Hepatocyte (in vitro differentiated cells): Measurements from ENCODE around the gene BUD31. TPM values are rescaled to one million over a fixed set of nuclear protein-coding genes. Genes with fewer than 3 reads are reported as not detected.

Source experiments
- DNase-seq: peaks from one replicate; pipeline ENCODE4 v3.0.0-alpha.2; 2016; ENCODE audit warnings: low spot score
- H2AFZ ChIP-seq: fragments of 200-600 bp; sonication (generic); 2 replicates; pipeline ENCODE4 v1.6.0; 2016; ENCODE audit warnings: antibody characterized with exemption, mild to moderate bottlenecking
- H3K27ac ChIP-seq: fragments of 200-600 bp; sonication (generic); 2 replicates; pipeline ENCODE4 v1.5.1; 2016; ENCODE audit warnings: mild to moderate bottlenecking
- H3K27me3 ChIP-seq: fragments of 200-600 bp; sonication (generic); 2 replicates; pipeline ENCODE4 v1.6.1; 2016
- H3K36me3 ChIP-seq: fragments of 200-600 bp; sonication (generic); replicated peaks from 2 replicates; pipeline ENCODE4 v1.5.1; 2016; ENCODE audit warnings: low read depth; ENCODE audit not compliant: insufficient read depth
- H3K4me1 ChIP-seq: fragments of 200-600 bp; sonication (generic); 2 replicates; pipeline ENCODE4 v1.5.1; 2016; ENCODE audit warnings: mild to moderate bottlenecking, moderate library complexity; ENCODE audit not compliant: insufficient read depth
- H3K4me2 ChIP-seq: fragments of 200-600 bp; sonication (generic); 2 replicates; pipeline ENCODE4 v1.6.0; 2016
- H3K4me3 ChIP-seq: fragments of 200-600 bp; sonication (generic); 2 replicates; pipeline ENCODE4 v1.5.1; 2016; ENCODE audit warnings: mild to moderate bottlenecking
- H3K79me2 ChIP-seq: fragments of 200-600 bp; sonication (generic); 2 replicates; pipeline ENCODE4 v1.6.0; 2017; ENCODE audit warnings: mild to moderate bottlenecking
- H3K9me2 ChIP-seq: fragments of 200-600 bp; sonication (generic); replicated peaks from 2 replicates; pipeline ENCODE4 v1.6.0; 2017; ENCODE audit warnings: mild to moderate bottlenecking; ENCODE audit not compliant: insufficient read depth
- H3K9me3 ChIP-seq: fragments of 200-600 bp; sonication (generic); 2 replicates; pipeline ENCODE4 v1.5.1; 2016; ENCODE audit warnings: low read depth, mild to moderate bottlenecking
- H4K20me1 ChIP-seq: fragments of 200-600 bp; sonication (generic); 2 replicates; pipeline ENCODE4 v1.6.0; 2016; ENCODE audit warnings: mild to moderate bottlenecking; ENCODE audit not compliant: insufficient read depth, poor library complexity, severe bottlenecking
- CTCF ChIP-seq: fragments of 200-600 bp; sonication (generic); IDR thresholded peaks from 2 replicates; pipeline ENCODE4 v1.5.1; 2016; ENCODE audit warnings: antibody characterized with exemption, mild to moderate bottlenecking; ENCODE audit not compliant: poor library complexity
- EZH2 ChIP-seq: fragments of 200-600 bp; sonication (generic); IDR thresholded peaks from 2 replicates; pipeline ENCODE4 v1.6.1; 2016; ENCODE audit warnings: antibody characterized with exemption, mild to moderate bottlenecking, borderline replicate concordance
- EZH2phosphoT487 ChIP-seq: fragments of 200-600 bp; sonication (generic); IDR thresholded peaks from one replicate; pipeline ENCODE4 v1.6.1; 2018; ENCODE audit warnings: antibody characterized with exemption, mild to moderate bottlenecking, low read depth, moderate library complexity; ENCODE audit not compliant: unreplicated experiment, severe bottlenecking
- WGBS: methylation state at CpG from one replicate; pipeline ENCODE4 v1.1.6; 2016; ENCODE audit warnings: low lambda C conversion rate; ENCODE audit errors: missing lambda C conversion rate; 5-methylcytosine and 5-hydroxymethylcytosine counted together
- polyA plus RNA-seq: library from polyadenylated mRNA; unstranded; fragments of >200 nt; fragmentation: Nextera tagmentation; extraction: Ambion mirVana; gene quantifications from 2 replicates; pipeline ENCODE4 v1.2.1, GENCODE V29; 2016
- total RNA-seq: library from RNA; depleted of rRNA; stranded (reverse); fragments of >200 nt; gene quantifications from 2 replicates; pipeline ENCODE4 v1.2.3, GENCODE V29; 2014

The BUD31 gene
- total and polyA plus RNA-seq, 2 experiments from 2014 or later = 77.5 to 233 TPM

GRCh38 chr7:99363286-99363685 is 45.5 kb upstream of the BUD31 start:
- Histone ChIP-seq H4K20me1 (no peaks in the 10 kb centered on the region), H3K4me1 (no peaks in the 10 kb centered on the region), H3K4me2 (no peak overlapping the region), H3K4me3 (no peak overlapping the region), H2AFZ (no peak overlapping the region), H3K27ac (no peak overlapping the region), H3K9me3 (no peaks in the 10 kb centered on the region), H3K79me2 (no peaks in the 10 kb centered on the region), H3K27me3 (no peaks in the 10 kb centered on the region), H3K9me2 (no peaks in the 10 kb centered on the region), H3K36me3 (no peaks in the 10 kb centered on the region)
- DNase-seq = no peak
- TF ChIP-seq CTCF = no peak
- no peak for TF ChIP-seq EZH2
- TF ChIP-seq EZH2phosphoT487 = no peak
- 88% methylated on average over 5 of the region's 5 CpGs for WGBS

- Histone ChIP-seq H3K27ac (no peak overlapping the region), H3K9me2 (no peaks in the 10 kb centered on the region), H3K4me1 (no peaks in the 10 kb centered on the region), H4K20me1 (no peaks in the 10 kb centered on the region), H3K27me3 (no peaks in the 10 kb centered on the region), H3K79me2 (no peaks in the 10 kb centered on the region), H3K36me3 (no peaks in the 10 kb centered on the region), H2AFZ (no peak overlapping the region), H3K9me3 (no peaks in the 10 kb centered on the region), H3K4me3 (no peak overlapping the region), H3K4me2 (no peak overlapping the region)
- 87% methylated on average over 17 of the region's 17 CpGs for WGBS
- TF ChIP-seq CTCF (peak; percentile 44), EZH2phosphoT487 (no peak)
- peak; percentile 48 for DNase-seq
These were observed 43.2 kb upstream of the BUD31 start for GRCh38 chr7:99365318-99366141.

GRCh38 chr7:99366646-99367045 is 42.1 kb upstream of the BUD31 start:
- Histone ChIP-seq H3K9me2 (no peaks in the 10 kb centered on the region), H3K4me1 (no peaks in the 10 kb centered on the region), H3K27ac (no peak overlapping the region), H3K36me3 (no peaks in the 10 kb centered on the region), H3K79me2 (no peaks in the 10 kb centered on the region), H3K9me3 (no peaks in the 10 kb centered on the region), H3K4me2 (no peak overlapping the region), H2AFZ (no peak overlapping the region), H3K4me3 (no peak overlapping the region), H3K27me3 (no peaks in the 10 kb centered on the region), H4K20me1 (no peaks in the 10 kb centered on the region)
- DNase-seq = no peak
- WGBS = 91% methylated on average over 11 of the region's 11 CpGs
- TF ChIP-seq CTCF (no peak), EZH2 (no peak), EZH2phosphoT487 (no peak)
